ENCODE results near the gene OPTN. TPM values are rescaled to one million over a fixed set of nuclear protein-coding genes. Genes with fewer than 3 reads are reported as not detected.

OPTN gene
- polyA plus RNA-seq, 4 donors = 34.8 to 44.0 (median 36.5) TPM

- DNase-seq (ENCODE audit: low read depth in 4 of 4, low spot score in 3 of 4) = no peak
Observed at GRCh38 chr10:13168781-13169180, 68.8 kb downstream of the OPTN start.

GRCh38 chr10:13173616-13174015, 73.7 kb downstream of the OPTN start:
- DNase-seq (ENCODE audit: low read depth in 4 of 4, low spot score in 3 of 4) = no peak

GRCh38 chr10:13180788-13181187, 80.8 kb downstream of the OPTN start:
- no peak for DNase-seq (ENCODE audit: low read depth in 4 of 4, low spot score in 3 of 4)

DNA sequence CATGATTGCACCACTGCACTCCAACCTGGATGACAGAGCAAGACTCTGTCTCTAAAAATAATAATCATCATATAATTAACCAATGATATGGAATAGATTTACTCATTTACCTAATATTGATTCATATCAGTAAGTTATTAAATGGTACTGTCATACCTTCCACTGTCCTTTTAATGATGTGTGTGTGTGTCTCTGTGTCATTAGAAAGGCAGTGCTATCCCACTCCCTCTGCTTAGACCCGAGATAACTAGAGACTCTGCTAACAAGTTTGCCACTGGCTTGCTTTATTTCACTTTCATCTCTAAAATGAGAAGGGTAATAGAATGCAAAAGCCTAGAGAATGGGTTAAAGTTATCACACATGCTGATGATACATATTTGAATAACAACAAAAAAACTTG, 82.5 kb downstream of the OPTN start:
- DNase-seq (ENCODE audit: low read depth in 4 of 4, low spot score in 3 of 4) = no peak

DNA sequence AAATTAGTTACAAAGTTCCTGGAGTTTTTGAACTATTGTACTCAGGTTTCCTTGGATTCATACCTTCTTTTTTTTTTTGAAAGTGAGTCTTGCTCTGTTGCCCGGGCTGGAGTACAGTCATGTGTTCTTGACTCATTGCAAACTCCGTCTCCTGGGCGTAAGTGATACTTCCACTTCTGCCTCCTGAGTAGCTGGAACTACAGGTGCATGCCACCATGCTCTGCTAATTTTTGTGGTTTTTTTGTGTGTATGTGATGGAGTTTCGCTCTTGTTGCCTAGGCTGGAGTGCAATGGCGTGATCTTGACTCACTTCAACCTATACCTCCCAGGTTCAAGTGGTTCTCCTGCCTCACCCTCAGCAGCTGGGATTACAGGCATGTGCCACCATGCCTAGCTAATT, 83.7 kb downstream of the OPTN start:
- DNase-seq (ENCODE audit: low read depth in 4 of 4, low spot score in 3 of 4) = no peak

- no peak for DNase-seq (ENCODE audit: low read depth in 4 of 4, low spot score in 3 of 4)
Observed at GRCh38 chr10:13184276-13184675, 84.3 kb downstream of the OPTN start.

DNA sequence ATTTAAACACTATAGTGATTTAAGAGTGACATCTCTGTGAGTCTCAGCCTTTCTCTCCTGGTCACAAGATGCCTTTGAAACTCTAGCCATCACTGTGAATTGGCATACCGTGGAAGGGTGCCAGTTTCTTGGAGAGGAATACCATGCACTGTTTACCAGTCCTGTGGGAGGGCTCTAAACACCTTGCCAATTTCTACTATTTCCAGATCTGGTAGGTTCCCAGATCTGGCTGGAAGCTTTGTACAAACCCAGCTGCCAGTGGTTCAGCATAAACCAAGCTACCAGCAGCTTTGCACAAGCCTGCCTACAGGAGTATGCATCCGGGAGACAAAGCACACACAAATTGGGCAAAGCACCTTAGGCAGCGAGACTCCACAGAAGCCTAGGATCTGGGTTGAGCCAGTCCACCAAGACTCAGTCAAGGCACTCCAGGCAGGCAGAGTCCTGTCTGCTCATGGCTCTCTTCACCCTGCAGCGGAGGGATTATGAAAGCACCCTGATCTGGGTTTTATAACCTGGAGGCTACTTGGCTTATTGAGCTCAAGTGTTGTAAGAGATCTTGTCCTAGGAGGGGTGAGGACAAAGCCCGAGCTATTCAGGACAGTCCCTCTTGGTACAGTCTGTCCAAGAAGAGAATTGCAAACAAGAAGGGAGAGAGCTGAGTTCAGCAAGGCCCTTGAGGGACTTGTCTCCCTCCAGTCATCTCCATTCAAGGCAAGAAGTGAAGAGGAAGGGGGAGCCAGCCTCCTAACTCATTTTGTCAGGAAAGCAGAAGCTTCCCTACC, 85.0 kb downstream of the OPTN start:
- no peak for DNase-seq (ENCODE audit: low read depth in 4 of 4, low spot score in 3 of 4)

DNA sequence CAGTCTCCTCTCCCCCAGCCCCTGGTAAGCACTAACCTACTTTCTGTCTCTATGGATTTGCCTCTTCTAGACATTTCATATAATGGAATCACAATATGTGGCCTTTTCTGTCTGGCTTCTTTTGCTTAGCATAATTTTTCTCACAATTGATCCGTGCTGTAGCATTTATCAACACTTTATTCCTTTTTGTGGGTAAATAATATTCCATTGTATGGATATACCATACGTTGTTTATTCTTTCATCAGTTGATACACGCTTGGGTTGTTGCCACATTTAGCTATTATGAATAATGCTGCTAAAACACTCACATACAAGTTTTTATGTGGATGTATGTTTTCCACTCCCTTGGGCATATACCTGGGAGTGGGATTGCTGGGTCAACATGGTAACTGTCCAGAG, 87.2 kb downstream of the OPTN start:
- no peak for DNase-seq (ENCODE audit: low read depth in 4 of 4, low spot score in 3 of 4)

Other genes with a start within 250 kb of the OPTN start
- gene CCDC3, start 98.5 kb upstream of the OPTN start, polyA plus RNA-seq (ENCODE audit: insufficient read length in 4 of 4) = 10 to 100 TPM; 10.7 to 14.9 (median 13.1) TPM
- gene MCM10, start 61.4 kb downstream of the OPTN start, polyA plus RNA-seq (ENCODE audit: insufficient read length in 4 of 4) = 10 to 100 TPM in 2 of 4 donors, 1 to 10 TPM in 2; 9.9 to 10.6 (median 10.2) TPM
- not detected for gene UCMA, start 134.2 kb downstream of the OPTN start, polyA plus RNA-seq (ENCODE audit: insufficient read length in 4 of 4)
- 10 to 100 TPM; 26.3 to 54.7 (median 43.2) TPM for gene PHYH, start 199.9 kb downstream of the OPTN start, polyA plus RNA-seq (ENCODE audit: insufficient read length in 4 of 4)
- 100 to 1,000 TPM; 116 to 142 (median 134) TPM for gene SEPHS1, start 248.1 kb downstream of the OPTN start, polyA plus RNA-seq (ENCODE audit: insufficient read length in 4 of 4)

Data from right renal pelvis (tissue), 4 donors.